Fibroblast of lung (primary cell): ENCODE measurements around the gene USP24. TPM values are rescaled to one million over a fixed set of nuclear protein-coding genes. Genes with fewer than 3 reads are reported as not detected.

ENCODE experiments used
- DNase-seq, 2 donors: peaks; one replicate each; pipeline versions ENCODE4 v3.0.0 to v3.0.0-alpha.2; 2010; ENCODE audit warnings: low read depth in 2 of 2
- H2AFZ ChIP-seq: 2 replicates; pipeline ENCODE4 v1.5.1; 2012; ENCODE audit warnings: low read length, control low read depth, inconsistent platforms
- H3K27ac ChIP-seq: 2 replicates; pipeline ENCODE4 v1.5.1; 2011; ENCODE audit warnings: low read length, control low read depth; ENCODE audit not compliant: insufficient read depth
- H3K27me3 ChIP-seq: 2 replicates; pipeline ENCODE4 v1.5.1; 2011; ENCODE audit warnings: mild to moderate bottlenecking, low read length; ENCODE audit not compliant: control insufficient read depth, insufficient read depth
- H3K36me3 ChIP-seq: 2 replicates; pipeline ENCODE4 v1.5.1; 2011; ENCODE audit warnings: low read length; ENCODE audit not compliant: control insufficient read depth, insufficient read depth
- H3K4me1 ChIP-seq: 2 replicates; pipeline ENCODE4 v1.5.1; 2011; ENCODE audit warnings: low read length; ENCODE audit not compliant: control insufficient read depth, insufficient read depth; ENCODE audit errors: extremely low read depth
- H3K4me2 ChIP-seq: 2 replicates; pipeline ENCODE4 v1.5.1; 2011; ENCODE audit warnings: low read length, control low read depth; ENCODE audit not compliant: insufficient read depth; ENCODE audit errors: extremely low read depth
- H3K4me3 ChIP-seq, 4 experiments: fragments of 200-600 bp in 1 of 4; sonication (generic) in 1 of 4; replicated peaks in 1 of 4; 2 replicates each; pipeline ENCODE4 v1.5.1; 2011 to 2016; ENCODE audit warnings: low read length in 4 of 4, low read depth in 3 of 4, mild to moderate bottlenecking in 3 of 4, control low read depth in 2 of 4, inconsistent platforms in 1 of 4, mixed read lengths in 1 of 4; ENCODE audit not compliant: insufficient read depth in 1 of 4; ENCODE audit errors: control extremely low read depth in 1 of 4
- H3K79me2 ChIP-seq: 2 replicates; pipeline ENCODE4 v1.5.1; 2012; ENCODE audit warnings: mild to moderate bottlenecking, low read length, inconsistent platforms; ENCODE audit not compliant: control insufficient read depth, insufficient read depth
- H3K9ac ChIP-seq: 2 replicates; pipeline ENCODE4 v1.5.1; 2011; ENCODE audit warnings: mild to moderate bottlenecking, low read length, control low read depth; ENCODE audit not compliant: insufficient read depth
- H3K9me3 ChIP-seq: 2 replicates; pipeline ENCODE4 v1.5.1; 2012; ENCODE audit warnings: low read depth, low read length; ENCODE audit not compliant: control insufficient read depth, insufficient read depth
- H4K20me1 ChIP-seq: 2 replicates; pipeline ENCODE4 v1.5.1; 2011; ENCODE audit warnings: low read length; ENCODE audit not compliant: control insufficient read depth, insufficient read depth; ENCODE audit errors: extremely low read depth
- CTCF ChIP-seq, 2 donors: IDR thresholded peaks in 1 of 2; conservative IDR thresholded peaks in 1 of 2; 1 replicate in 1 of 2; 2 replicates in 1 of 2; pipeline ENCODE4 v1.5.1; 2011 to 2012; ENCODE audit warnings: low read length in 2 of 2, control low read depth in 1 of 2, inconsistent platforms in 1 of 2, low read depth in 1 of 2, mild to moderate bottlenecking in 1 of 2
- EZH2 ChIP-seq: IDR thresholded peaks from 2 replicates; pipeline ENCODE4 v1.5.1; 2012; ENCODE audit warnings: low read length, control low read depth, mild to moderate bottlenecking; ENCODE audit errors: missing control alignments
- polyA plus RNA-seq, 2 donors: library from polyadenylated mRNA; depleted of rRNA in 1 of 2; stranded (reverse) in 1 of 2; unstranded in 1 of 2; fragments of >200 nt; gene quantifications; 2 replicates each; pipeline ENCODE4 v1.2.1, GENCODE V29; 2011 to 2012; ENCODE audit warnings: missing spikeins in 1 of 2
- total RNA-seq: library from RNA; depleted of rRNA; stranded (reverse); fragments of >200 nt; gene quantifications from 2 replicates; pipeline ENCODE4 v1.2.1, GENCODE V29; 2014

Gene USP24
- total and polyA plus RNA-seq, 2 donors (not counting 1 experiment from before 2014, with no cell fraction given): 16.4 to 63.9 TPM

- Histone ChIP-seq H3K27me3 (no peaks in the 10 kb centered on the region), H3K4me3 (no peak overlapping the region), H3K4me2 (no peak overlapping the region), H3K79me2 (no peaks in the 10 kb centered on the region), H3K9ac (no peak overlapping the region), H3K4me1 (no peaks in the 10 kb centered on the region), H2AFZ (no peak overlapping the region), H3K36me3 (no peaks in the 10 kb centered on the region), H3K27ac (no peak overlapping the region), H4K20me1 (no peaks in the 10 kb centered on the region), H3K9me3 (no peaks in the 10 kb centered on the region)
- DNase-seq: no peak
- no peak for TF ChIP-seq EZH2
- TF ChIP-seq CTCF (conservative IDR thresholded peaks at IDR 0.05 in 1 of 2, IDR thresholded peaks at IDR 0.05 in 1 of 2; ENCODE audit: low read depth in 1 of 2, low read length in 2 of 2): no peak
Observed at GRCh38 chr1:55171694-55172093, 43.5 kb downstream of the USP24 start.

- DNase-seq: no peak
- Histone ChIP-seq H3K27ac (no peak overlapping the region), H3K4me1 (no peaks in the 10 kb centered on the region), H3K27me3 (no peaks in the 10 kb centered on the region), H3K9ac (no peak overlapping the region), H2AFZ (no peak overlapping the region), H3K4me3 (no peak overlapping the region), H3K36me3 (no peaks in the 10 kb centered on the region), H3K9me3 (no peaks in the 10 kb centered on the region), H3K4me2 (no peak overlapping the region), H3K79me2 (no peaks in the 10 kb centered on the region), H4K20me1 (no peaks in the 10 kb centered on the region)
- TF ChIP-seq CTCF (conservative IDR thresholded peaks at IDR 0.05 in 1 of 2, IDR thresholded peaks at IDR 0.05 in 1 of 2; ENCODE audit: low read depth in 1 of 2, low read length in 2 of 2) (no peak), EZH2 (no peak)
Observed at GRCh38 chr1:55170426-55170825, 44.7 kb downstream of the USP24 start.

- no peaks in the 10 kb centered on the region for H3K79me2 ChIP-seq
- no peak overlapping the region for H3K9ac ChIP-seq
- no peak for DNase-seq
- H2AFZ ChIP-seq: no peak overlapping the region
- no peaks in the 10 kb centered on the region for H3K27me3 ChIP-seq
- H3K36me3 ChIP-seq: no peaks in the 10 kb centered on the region
- H3K4me3 ChIP-seq: no peak overlapping the region
- H3K27ac ChIP-seq: no peak overlapping the region
- no peaks in the 10 kb centered on the region for H3K9me3 ChIP-seq
- H4K20me1 ChIP-seq: no peaks in the 10 kb centered on the region
- H3K4me2 ChIP-seq: no peak overlapping the region
- TF ChIP-seq EZH2 (no peak), CTCF (conservative IDR thresholded peaks at IDR 0.05 in 1 of 2, IDR thresholded peaks at IDR 0.05 in 1 of 2; ENCODE audit: low read depth in 1 of 2, low read length in 2 of 2) (no peak)
- no peaks in the 10 kb centered on the region for H3K4me1 ChIP-seq
Observed at GRCh38 chr1:55169126-55169525, 46.0 kb downstream of the USP24 start.
